Right lobe of liver (tissue), 4 donors: ENCODE measurements around the gene MINDY1.

ENCODE experiments used
- POLR2A ChIP-seq: fragments of 450-650 bp; IDR thresholded peaks from one replicate; pipeline ENCODE4 v1.6.1; 2017; ENCODE audit warnings: antibody characterized with exemption, mild to moderate bottlenecking
- TF ChIP-seq, protein P1 (sequence below), 4 donors: fragments of 200-600 bp in 3 of 4; fragments of 450-650 bp in 1 of 4; IDR thresholded peaks; one replicate each; pipeline versions ENCODE4 v1.5.1 to v1.8.0; 2016 to 2022; ENCODE audit warnings: antibody characterized with exemption in 4 of 4, mild to moderate bottlenecking in 2 of 4
- donor health status: DM: no; HTN: no; CAD: no.
- donor health status: DM: no; HTN: no; CAD: no.
- donor health status: DM: no; HTN: yes; CAD: no.

DNA sequence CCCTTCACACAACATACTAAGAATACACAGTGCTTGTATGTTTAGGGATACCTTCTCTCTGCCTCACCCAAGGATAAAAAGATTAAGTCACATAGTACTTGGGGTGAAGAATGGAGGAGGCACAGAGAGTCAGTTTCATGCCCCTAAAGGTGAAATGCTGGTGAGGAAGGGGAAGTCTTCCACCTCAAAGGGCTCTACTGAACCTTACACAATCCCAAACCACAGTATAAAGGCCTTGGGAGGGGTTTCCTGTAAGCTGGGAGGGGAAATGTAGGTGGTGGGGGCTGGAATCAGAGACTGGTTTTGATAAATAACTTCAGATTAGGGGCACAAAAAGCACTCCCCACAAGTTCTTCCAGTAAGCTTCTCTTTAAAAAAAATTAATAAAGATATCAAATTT is 3.5 kb downstream of the MINDY1 start:
- TF ChIP-seq, protein P1, sequence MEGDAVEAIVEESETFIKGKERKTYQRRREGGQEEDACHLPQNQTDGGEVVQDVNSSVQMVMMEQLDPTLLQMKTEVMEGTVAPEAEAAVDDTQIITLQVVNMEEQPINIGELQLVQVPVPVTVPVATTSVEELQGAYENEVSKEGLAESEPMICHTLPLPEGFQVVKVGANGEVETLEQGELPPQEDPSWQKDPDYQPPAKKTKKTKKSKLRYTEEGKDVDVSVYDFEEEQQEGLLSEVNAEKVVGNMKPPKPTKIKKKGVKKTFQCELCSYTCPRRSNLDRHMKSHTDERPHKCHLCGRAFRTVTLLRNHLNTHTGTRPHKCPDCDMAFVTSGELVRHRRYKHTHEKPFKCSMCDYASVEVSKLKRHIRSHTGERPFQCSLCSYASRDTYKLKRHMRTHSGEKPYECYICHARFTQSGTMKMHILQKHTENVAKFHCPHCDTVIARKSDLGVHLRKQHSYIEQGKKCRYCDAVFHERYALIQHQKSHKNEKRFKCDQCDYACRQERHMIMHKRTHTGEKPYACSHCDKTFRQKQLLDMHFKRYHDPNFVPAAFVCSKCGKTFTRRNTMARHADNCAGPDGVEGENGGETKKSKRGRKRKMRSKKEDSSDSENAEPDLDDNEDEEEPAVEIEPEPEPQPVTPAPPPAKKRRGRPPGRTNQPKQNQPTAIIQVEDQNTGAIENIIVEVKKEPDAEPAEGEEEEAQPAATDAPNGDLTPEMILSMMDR (IDR thresholded peaks at IDR 0.05), result no peak
- TF ChIP-seq POLR2A, result no peak
